SK-N-SH treated with all-trans-retinoic acid at 6 μM for 48 hours (cell line): ENCODE results near the gene FOLR1.

Experiments used
- ISL1 ChIP-seq: fragments of 250-450 bp; sonication (Bioruptor Pico); IDR thresholded peaks from 2 replicates; pipeline ENCODE4 v2.1.2; 2022; ENCODE audit warnings: mild to moderate bottlenecking, moderate library complexity
- PATZ1 ChIP-seq: fragments of 250-450 bp; sonication (Bioruptor Pico); IDR thresholded peaks from 2 replicates; pipeline ENCODE4 v1.8.0; 2020; ENCODE audit warnings: mild to moderate bottlenecking, moderate library complexity, borderline replicate concordance
- TOX ChIP-seq: fragments of 250-450 bp; sonication (Bioruptor Pico); IDR thresholded peaks from 2 replicates; pipeline ENCODE4 v1.8.0; 2021; ENCODE audit warnings: mild to moderate bottlenecking, moderate library complexity, borderline replicate concordance
- ZC3H10 ChIP-seq: fragments of 250-450 bp; sonication (Bioruptor Pico); IDR thresholded peaks from 2 replicates; pipeline ENCODE4 v1.5.1; 2021; ENCODE audit warnings: mild to moderate bottlenecking, moderate library complexity
- ZNF70 ChIP-seq: fragments of 450-650 bp; formaldehyde crosslinking; IDR thresholded peaks from 2 replicates; pipeline ENCODE4 v1.5.0; 2020; ENCODE audit warnings: mild to moderate bottlenecking, moderate library complexity
- ZNF8 ChIP-seq: fragments of 450-650 bp; formaldehyde crosslinking; IDR thresholded peaks from 2 replicates; pipeline ENCODE4 v1.5.0; 2020; ENCODE audit warnings: mild to moderate bottlenecking, moderate library complexity

GRCh38 chr11:72217841-72218240 lies 25.9 kb downstream of the FOLR1 start:
- TF ChIP-seq ZC3H10 (CRISPR knock-in tag) (no peak), PATZ1 (CRISPR knock-in tag) (no peak), ISL1 (CRISPR knock-in tag) (no peak), ZNF70 (CRISPR knock-in tag) (no peak), TOX (CRISPR knock-in tag) (no peak), ZNF8 (CRISPR knock-in tag) (no peak)
